Adrenal gland (tissue), 5 donors: ENCODE results near the gene TFRC.

Source experiments
- POLR2A ChIP-seq, 2 donors: fragments of 450-650 bp; IDR thresholded peaks; one replicate each; pipeline ENCODE4 v1.6.1; 2017; ENCODE audit warnings: antibody characterized with exemption in 2 of 2, mild to moderate bottlenecking in 2 of 2, moderate library complexity in 1 of 2
- TF ChIP-seq, protein P1 (sequence below), 6 experiments: fragments of 450-650 bp in 4 of 6; fragments of 200-600 bp in 2 of 6; sonication (generic) in 1 of 6; IDR thresholded peaks; 1 replicate in 5 of 6; 2 replicates in 1 of 6; pipeline versions ENCODE4 v1.5.1 to v1.8.0; 2016 to 2021; ENCODE audit warnings: antibody characterized with exemption in 6 of 6, mild to moderate bottlenecking in 2 of 6, moderate library complexity in 1 of 6
- donor health status: DM: no; HTN: no; CAD: no.

DNA sequence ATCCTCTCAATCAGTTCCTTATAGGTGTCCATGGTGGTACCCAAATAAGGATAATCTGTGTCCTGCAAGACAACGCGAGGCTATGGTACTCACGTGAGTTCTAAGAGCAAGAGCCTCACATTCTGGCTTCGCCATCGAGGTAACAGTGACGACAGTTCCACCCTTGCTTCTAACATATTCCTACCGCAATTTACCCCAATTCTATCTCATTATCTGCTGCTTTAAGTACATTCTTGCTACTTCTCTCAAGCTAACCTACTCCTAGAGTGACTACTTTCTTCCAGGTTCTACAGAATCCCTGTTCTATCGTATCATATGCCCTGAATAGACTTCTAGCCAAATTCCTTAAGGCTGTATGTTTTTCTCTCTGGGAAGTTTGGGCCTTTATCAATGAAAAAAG lies 26.6 kb downstream of the TFRC start:
- TF ChIP-seq, protein P1, sequence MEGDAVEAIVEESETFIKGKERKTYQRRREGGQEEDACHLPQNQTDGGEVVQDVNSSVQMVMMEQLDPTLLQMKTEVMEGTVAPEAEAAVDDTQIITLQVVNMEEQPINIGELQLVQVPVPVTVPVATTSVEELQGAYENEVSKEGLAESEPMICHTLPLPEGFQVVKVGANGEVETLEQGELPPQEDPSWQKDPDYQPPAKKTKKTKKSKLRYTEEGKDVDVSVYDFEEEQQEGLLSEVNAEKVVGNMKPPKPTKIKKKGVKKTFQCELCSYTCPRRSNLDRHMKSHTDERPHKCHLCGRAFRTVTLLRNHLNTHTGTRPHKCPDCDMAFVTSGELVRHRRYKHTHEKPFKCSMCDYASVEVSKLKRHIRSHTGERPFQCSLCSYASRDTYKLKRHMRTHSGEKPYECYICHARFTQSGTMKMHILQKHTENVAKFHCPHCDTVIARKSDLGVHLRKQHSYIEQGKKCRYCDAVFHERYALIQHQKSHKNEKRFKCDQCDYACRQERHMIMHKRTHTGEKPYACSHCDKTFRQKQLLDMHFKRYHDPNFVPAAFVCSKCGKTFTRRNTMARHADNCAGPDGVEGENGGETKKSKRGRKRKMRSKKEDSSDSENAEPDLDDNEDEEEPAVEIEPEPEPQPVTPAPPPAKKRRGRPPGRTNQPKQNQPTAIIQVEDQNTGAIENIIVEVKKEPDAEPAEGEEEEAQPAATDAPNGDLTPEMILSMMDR (IDR thresholded peaks at IDR 0.05): no peak
- TF ChIP-seq POLR2A (IDR thresholded peaks at IDR 0.05): no peak
